Measurements from ENCODE around the gene SLC8A1. TPM values are rescaled to one million over a fixed set of nuclear protein-coding genes. Genes with fewer than 3 reads are reported as not detected.

Gene SLC8A1
- total and polyA plus RNA-seq, 2 of the 13 experiments (the other 11 are each of a cell fraction or from before 2014, with no cell fraction given), result not detected

GRCh38 chr2:40450066-40450795, 1.7 kb downstream of the SLC8A1 start:
- 45% methylated on average over 12 of the region's 12 CpGs for WGBS (ENCODE audit: low lambda C conversion rate)
- in situ Hi-C loops (cut with HindIII; ENCODE audit: extremely low pct_ligation_motif_present, low pct_unique_long_range_greater_than_20kb), result no loop called here

More at GRCh38 chr2:40450066-40450795, 1.7 kb downstream of the SLC8A1 start:
- H3K27me3 ChIP-seq (ENCODE audit: control insufficient read depth in 1 of 2, insufficient read depth in 2 of 2, low read length in 2 of 2), result peaks cover 2 to 38% of the 10 kb centered on the region in 2 experiments; a peak in 4 of 5 replicates
- intact Hi-C loops (cut with micrococcal nuclease; ENCODE audit: unreplicated experiment), result no loop called here
- no peak overlapping the region for H3K4me2 ChIP-seq (ENCODE audit: low read depth, low read length)
- no peak overlapping the region for H3K4me3 ChIP-seq (replicated peaks in 1 of 3; ENCODE audit: insufficient read depth in 1 of 3, low read depth in 2 of 3, low read length in 3 of 3)
- no peak overlapping the region for H3K9ac ChIP-seq (ENCODE audit: insufficient read depth, low read depth, low read length)
- no TSS peak for BruUV-seq (replicated peaks)
- H3K79me2 ChIP-seq (ENCODE audit: insufficient read depth, low read length), result no peaks in the 10 kb centered on the region
- ATAC-seq (no peak), FAIRE-seq (no peak), DNase-seq (ENCODE audit: low spot score) (no peak)
- no peaks in the 10 kb centered on the region for H3K9me3 ChIP-seq (ENCODE audit: low read length)
- ChIA-PET POLR2A (no interaction called here), CTCF (ENCODE audit: low intra/inter-chr PET ratio, low total read pairs) (no interaction called here)
- no peaks in the 10 kb centered on the region for H4K20me1 ChIP-seq (ENCODE audit: insufficient read depth, low read length)
- TF ChIP-seq ZNF83 (CRISPR knock-in tag; IDR thresholded peaks at IDR 0.05; ENCODE audit: borderline replicate concordance) (no peak), ZNF205 (CRISPR knock-in tag; IDR thresholded peaks at IDR 0.05) (no peak), DMTF1 (CRISPR knock-in tag; IDR thresholded peaks at IDR 0.05) (no peak), SP4 (CRISPR knock-in tag; IDR thresholded peaks at IDR 0.05) (no peak), ZNF18 (CRISPR knock-in tag; IDR thresholded peaks at IDR 0.05; ENCODE audit: insufficient replicate concordance) (no peak), RAD21 (CRISPR knock-in tag; IDR thresholded peaks at IDR 0.05) (no peak), ZNF713 (CRISPR knock-in tag; IDR thresholded peaks at IDR 0.05) (no peak), HDAC6 (IDR thresholded peaks at IDR 0.05; ENCODE audit: low read depth, low read length) (no peak), EP300 (IDR thresholded peaks at IDR 0.05; ENCODE audit: low read depth in 2 of 2, low read length in 2 of 2) (no peak), EP300 (CRISPR knock-in tag; IDR thresholded peaks at IDR 0.05; ENCODE audit: borderline replicate concordance) (no peak)
- no peaks in the 10 kb centered on the region for H3K4me1 ChIP-seq (ENCODE audit: insufficient read depth, low read length)
- no peaks in the 10 kb centered on the region for H3K36me3 ChIP-seq (replicated peaks in 1 of 2; ENCODE audit: control insufficient read depth in 1 of 2, insufficient read depth in 2 of 2, low read length in 2 of 2)
- no peak overlapping the region for H3K27ac ChIP-seq (ENCODE audit: extremely low read length, insufficient read depth, low read length)
- no peak overlapping the region for H2AFZ ChIP-seq (ENCODE audit: low read length)
